Upper lobe of left lung (tissue), 6 donors: ENCODE data around the gene ZNF503. TPM values are rescaled to one million over a fixed set of nuclear protein-coding genes. Genes with fewer than 3 reads are reported as not detected.

ENCODE experiments used
- ATAC-seq, 2 donors: fragments of 200-7000 bp; cut with Tn5 transposase; one replicate each; pipeline ENCODE4 v1.9.1; 2022; ENCODE audit warnings: mild to moderate bottlenecking in 2 of 2, moderate library complexity in 2 of 2; ENCODE audit not compliant: low FRiP score in 2 of 2
- DNase-seq, 2 donors: peaks; one replicate each; pipeline ENCODE4 v3.0.0-alpha.2; 2019 to 2020
- H3K27ac ChIP-seq, 4 donors: fragments of 200-600 bp; sonication (generic); one replicate each; pipeline ENCODE4 v1.5.1; 2016 to 2019
- H3K27me3 ChIP-seq, 4 donors: fragments of 200-600 bp; sonication (generic); one replicate each; pipeline ENCODE4 v1.5.1; 2017 to 2019
- H3K36me3 ChIP-seq, 4 donors: fragments of 200-600 bp; sonication (generic); one replicate each; pipeline ENCODE4 v1.5.1; 2016 to 2019
- H3K4me1 ChIP-seq, 4 donors: fragments of 200-600 bp; sonication (generic); one replicate each; pipeline ENCODE4 v1.5.1; 2018 to 2019
- H3K4me3 ChIP-seq, 4 donors: fragments of 200-600 bp; sonication (generic); one replicate each; pipeline ENCODE4 v1.5.1; 2017 to 2019; ENCODE audit warnings: mild to moderate bottlenecking in 2 of 4, moderate library complexity in 1 of 4
- H3K9me3 ChIP-seq, 4 donors: fragments of 200-600 bp; sonication (generic); one replicate each; pipeline ENCODE4 v1.5.1; 2018 to 2019
- CTCF ChIP-seq, 6 experiments: fragments of 450-650 bp in 4 of 6; fragments of 200-600 bp in 2 of 6; sonication (generic) in 2 of 6; IDR thresholded peaks; one replicate each; pipeline ENCODE4 v1.5.1; 2016 to 2019; ENCODE audit warnings: antibody characterized with exemption in 6 of 6
- EP300 ChIP-seq, 4 donors: sonication (generic); formaldehyde crosslinking; IDR thresholded peaks; one replicate each; pipeline ENCODE4 v1.5.1; 2017; ENCODE audit warnings: antibody characterized with exemption in 4 of 4, control low read depth in 2 of 4
- POLR2A ChIP-seq, 4 donors: fragments of 450-650 bp; IDR thresholded peaks; one replicate each; pipeline ENCODE4 v1.5.1; 2016 to 2017; ENCODE audit warnings: antibody characterized with exemption in 4 of 4, mild to moderate bottlenecking in 2 of 4
- POLR2AphosphoS5 ChIP-seq, 2 donors: sonication (generic); formaldehyde crosslinking; IDR thresholded peaks; one replicate each; pipeline ENCODE4 v1.5.1; 2017; ENCODE audit warnings: antibody characterized with exemption in 2 of 2
- WGBS, 2 donors: methylation state at CpG; one replicate each; pipeline ENCODE4 v1.1.5; 2017 to 2018; 5-methylcytosine and 5-hydroxymethylcytosine counted together
- total RNA-seq, 6 donors: library from RNA; depleted of rRNA in 4 of 6; stranded (reverse); fragments of >200 nt in 4 of 6; gene quantifications; one replicate each; pipeline versions ENCODE4 v1.1.0 to v1.2.1, GENCODE V29; 2016 to 2021
- donor health status: DM: no; HTN: no; CAD: no; lungs with moderate emphysema.
- donor health status: DM: no; HTN: yes; CAD: no; lungs with severe emphysema.

Gene ZNF503
- total RNA-seq, 6 donors from 2014 or later, result 15.0 to 44.6 (median 23.5) TPM

- no peaks in the 10 kb centered on the region for H3K9me3 ChIP-seq
- no peak for ATAC-seq
- no peaks in the 10 kb centered on the region for H3K36me3 ChIP-seq
- DNase-seq, result no peak
- H3K4me3 ChIP-seq, result peak overlapping the region in 3 of 4 donors; percentile 65 to 78 (median 74)
- peak overlapping the region in 3 of 4 donors; percentile 76 to 89 (median 85) for H3K27ac ChIP-seq
- peaks cover 32 to 57% (median 52%) of the 10 kb centered on the region in 4 donors for H3K4me1 ChIP-seq
- WGBS, 2 donors, result 48 to 66% methylated on average over 5 of the region's 5 CpGs
- H3K27me3 ChIP-seq, result no peaks in the 10 kb centered on the region
- TF ChIP-seq POLR2A (IDR thresholded peaks at IDR 0.05) (no peak), POLR2AphosphoS5 (IDR thresholded peaks at IDR 0.05) (no peak), EP300 (IDR thresholded peaks at IDR 0.05) (no peak), CTCF (IDR thresholded peaks at IDR 0.05) (no peak)
Observed at GRCh38 chr10:75432176-75432575, 30.6 kb upstream of the ZNF503 start.

- H3K4me1 ChIP-seq, result peaks cover 36 to 59% (median 52%) of the 10 kb centered on the region in 4 donors
- 6 to 22% methylated on average over 9 to 29 of the region's 82 CpGs for WGBS, 2 donors
- H3K4me3 ChIP-seq, result peak within 1 kb of the TSS; percentile 22 to 78 (median 70)
Observed at GRCh38 chr10:75431180-75432111, 29.9 kb upstream of the ZNF503 start, which contains the start of gene LRMDA. LRMDA (plus strand) TSS chr10:75431624.

GRCh38 chr10:75430000-75430763 lies 28.6 kb upstream of the ZNF503 start:
- Histone ChIP-seq H3K27ac (peak overlapping the region; percentile 76 to 89 (median 86)), H3K9me3 (no peaks in the 10 kb centered on the region), H3K4me1 (peaks cover 36 to 59% (median 52%) of the 10 kb centered on the region in 4 donors), H3K27me3 (no peaks in the 10 kb centered on the region), H3K36me3 (no peaks in the 10 kb centered on the region), H3K4me3 (peak overlapping the region in 1 of 4 donors; percentile 78)
- ATAC-seq (peak; percentile 73 to 77), DNase-seq (peak; percentile 23 to 81)
- TF ChIP-seq CTCF (IDR thresholded peaks at IDR 0.05), result no peak
- TF ChIP-seq EP300 (IDR thresholded peaks at IDR 0.05), result peak in 1 of 4 donors; percentile 7
- peak in 1 of 2 donors; percentile 69 for TF ChIP-seq POLR2AphosphoS5 (IDR thresholded peaks at IDR 0.05)
- TF ChIP-seq POLR2A (IDR thresholded peaks at IDR 0.05), result peak in 1 of 4 donors; percentile 31
- WGBS, 2 donors, result 9 to 26% methylated on average over 7 to 9 of the region's 9 CpGs

More at GRCh38 chr10:75431180-75432111, 29.9 kb upstream of the ZNF503 start, which contains the start of gene LRMDA:
- peak; percentile 34 to 80 for ATAC-seq
- Histone ChIP-seq H3K36me3 (no peaks in the 10 kb centered on the region), H3K27ac (peak within 1 kb of the TSS; percentile 76 to 89 (median 86)), H3K27me3 (no peaks in the 10 kb centered on the region), H3K9me3 (no peaks in the 10 kb centered on the region)
- TF ChIP-seq CTCF (IDR thresholded peaks at IDR 0.05) (peak in 3 of 6 experiments; percentile 12 to 40 (median 16)), EP300 (IDR thresholded peaks at IDR 0.05) (no peak), POLR2AphosphoS5 (IDR thresholded peaks at IDR 0.05) (peak in 1 of 2 donors; percentile 33), POLR2A (IDR thresholded peaks at IDR 0.05) (peak in 1 of 4 donors; percentile 66)
- peak; percentile 69 to 93 for DNase-seq

- Histone ChIP-seq H3K27ac (peak overlapping the region; percentile 76 to 89 (median 86)), H3K27me3 (no peaks in the 10 kb centered on the region), H3K4me1 (peaks cover 36 to 59% (median 53%) of the 10 kb centered on the region in 4 donors), H3K36me3 (no peaks in the 10 kb centered on the region), H3K9me3 (no peaks in the 10 kb centered on the region), H3K4me3 (no peak overlapping the region)
- TF ChIP-seq POLR2A (IDR thresholded peaks at IDR 0.05), result no peak
- ATAC-seq, result no peak
- DNase-seq, result no peak
- 54 to 61% methylated on average over 5 of the region's 5 CpGs for WGBS, 2 donors
Observed at GRCh38 chr10:75429159-75429827, 27.7 kb upstream of the ZNF503 start.
